MM.1S (cell line): Measurements from ENCODE around the gene GALNT6.

Experiments used
- DNase-seq: peaks from one replicate; pipeline ENCODE4 v3.0.0-alpha.2; 2015
- H2AFZ ChIP-seq: fragments of 300-600 bp; sonication (generic); 2 replicates; pipeline ENCODE4 v1.6.0; 2016; ENCODE audit warnings: antibody characterized with exemption, low read length
- H3F3A ChIP-seq: fragments of 300-600 bp; sonication (generic); 2 replicates; pipeline ENCODE4 v1.6.1; 2016; ENCODE audit warnings: mild to moderate bottlenecking, antibody characterized with exemption, low read length, moderate library complexity, mixed read lengths; ENCODE audit not compliant: insufficient read depth
- H3K27ac ChIP-seq: fragments of 300-600 bp; sonication (generic); 2 replicates; pipeline ENCODE4 v1.5.1; 2016; ENCODE audit warnings: mild to moderate bottlenecking, low read length
- H3K27me3 ChIP-seq: fragments of 300-600 bp; sonication (generic); replicated peaks from 2 replicates; pipeline ENCODE4 v1.6.0; 2016; ENCODE audit warnings: low read length; ENCODE audit not compliant: insufficient read depth
- H3K36me3 ChIP-seq: fragments of 300-600 bp; sonication (generic); replicated peaks from 2 replicates; pipeline ENCODE4 v1.6.1; 2016; ENCODE audit warnings: mild to moderate bottlenecking, low read length, mixed read lengths; ENCODE audit not compliant: insufficient read depth
- H3K4me1 ChIP-seq: fragments of 300-600 bp; sonication (generic); 2 replicates; pipeline ENCODE4 v1.6.1; 2016; ENCODE audit warnings: low read length, mixed read lengths
- H3K4me2 ChIP-seq: fragments of 300-600 bp; sonication (generic); 2 replicates; pipeline ENCODE4 v1.6.0; 2016; ENCODE audit warnings: low read depth, low read length
- H3K4me3 ChIP-seq: fragments of 300-600 bp; sonication (generic); 2 replicates; pipeline ENCODE4 v1.5.1; 2016; ENCODE audit warnings: low read length, mixed read lengths
- H3K79me2 ChIP-seq: fragments of 300-600 bp; sonication (generic); 2 replicates; pipeline ENCODE4 v1.6.1; 2016; ENCODE audit warnings: mixed run types, low read length, mixed read lengths
- H3K9ac ChIP-seq: fragments of 300-600 bp; sonication (generic); 2 replicates; pipeline ENCODE4 v1.6.1; 2016; ENCODE audit warnings: low read length, mixed read lengths
- H3K9me2 ChIP-seq: fragments of 300-600 bp; sonication (generic); replicated peaks from 2 replicates; pipeline ENCODE4 v1.6.1; 2016; ENCODE audit warnings: mild to moderate bottlenecking, low read length, mixed read lengths; ENCODE audit not compliant: insufficient read depth
- H3K9me3 ChIP-seq: fragments of 300-600 bp; sonication (generic); replicated peaks from 2 replicates; pipeline ENCODE4 v1.6.1; 2016; ENCODE audit warnings: mild to moderate bottlenecking, low read length, mixed read lengths; ENCODE audit not compliant: insufficient read depth
- H4K20me1 ChIP-seq: fragments of 300-600 bp; sonication (generic); 2 replicates; pipeline ENCODE4 v1.6.1; 2016; ENCODE audit warnings: mild to moderate bottlenecking, low read length, moderate library complexity, mixed read lengths; ENCODE audit not compliant: insufficient read depth
- EZH2 ChIP-seq: fragments of 300-600 bp; sonication (generic); optimal IDR thresholded peaks from 2 replicates; pipeline ENCODE3; 2017; ENCODE audit warnings: low read depth, mild to moderate bottlenecking, antibody characterized with exemption, low read length, mixed read lengths
- EZH2phosphoT487 ChIP-seq: fragments of 300-600 bp; sonication (generic); IDR thresholded peaks from 2 replicates; pipeline ENCODE4 v1.6.1; 2018; ENCODE audit warnings: antibody characterized with exemption, low read length
- TF ChIP-seq, protein P1 (sequence below): fragments of 300-600 bp; sonication (generic); IDR thresholded peaks from 2 replicates; pipeline ENCODE4 v1.5.1; 2016; ENCODE audit warnings: antibody characterized with exemption, low read length, mixed read lengths

GALNT6 gene

DNA sequence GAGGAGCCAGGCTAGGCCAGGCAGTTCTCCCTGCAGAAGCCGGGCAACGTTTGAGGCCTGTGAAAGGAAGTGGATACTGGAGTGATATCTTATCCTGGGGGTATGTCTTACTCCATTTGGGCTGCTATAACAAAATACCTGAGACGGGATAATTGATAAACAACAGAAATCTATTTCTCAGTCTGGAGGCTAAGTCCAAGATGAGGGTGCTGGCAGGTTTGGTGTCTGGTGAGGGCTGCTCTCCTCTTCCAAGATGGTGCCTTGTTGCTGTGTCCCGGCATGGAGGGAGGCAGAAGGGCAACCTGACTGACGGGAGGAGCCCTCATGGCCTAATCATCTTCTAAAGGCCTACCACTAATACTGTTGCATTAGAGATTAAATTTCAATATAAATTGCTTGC is 15.7 kb upstream of the GALNT6 start:
- H3K27me3 ChIP-seq = no peaks in the 10 kb centered on the region
- H4K20me1 ChIP-seq = no peaks in the 10 kb centered on the region
- H3K4me1 ChIP-seq = no peaks in the 10 kb centered on the region
- H3F3A ChIP-seq = no peaks in the 10 kb centered on the region
- H3K4me2 ChIP-seq = no peak overlapping the region
- DNase-seq = no peak
- H3K9ac ChIP-seq = no peak overlapping the region
- H3K27ac ChIP-seq = no peak overlapping the region
- no peak overlapping the region for H2AFZ ChIP-seq
- TF ChIP-seq EZH2phosphoT487 = no peak
- TF ChIP-seq, protein P1, sequence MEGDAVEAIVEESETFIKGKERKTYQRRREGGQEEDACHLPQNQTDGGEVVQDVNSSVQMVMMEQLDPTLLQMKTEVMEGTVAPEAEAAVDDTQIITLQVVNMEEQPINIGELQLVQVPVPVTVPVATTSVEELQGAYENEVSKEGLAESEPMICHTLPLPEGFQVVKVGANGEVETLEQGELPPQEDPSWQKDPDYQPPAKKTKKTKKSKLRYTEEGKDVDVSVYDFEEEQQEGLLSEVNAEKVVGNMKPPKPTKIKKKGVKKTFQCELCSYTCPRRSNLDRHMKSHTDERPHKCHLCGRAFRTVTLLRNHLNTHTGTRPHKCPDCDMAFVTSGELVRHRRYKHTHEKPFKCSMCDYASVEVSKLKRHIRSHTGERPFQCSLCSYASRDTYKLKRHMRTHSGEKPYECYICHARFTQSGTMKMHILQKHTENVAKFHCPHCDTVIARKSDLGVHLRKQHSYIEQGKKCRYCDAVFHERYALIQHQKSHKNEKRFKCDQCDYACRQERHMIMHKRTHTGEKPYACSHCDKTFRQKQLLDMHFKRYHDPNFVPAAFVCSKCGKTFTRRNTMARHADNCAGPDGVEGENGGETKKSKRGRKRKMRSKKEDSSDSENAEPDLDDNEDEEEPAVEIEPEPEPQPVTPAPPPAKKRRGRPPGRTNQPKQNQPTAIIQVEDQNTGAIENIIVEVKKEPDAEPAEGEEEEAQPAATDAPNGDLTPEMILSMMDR = no peak
- TF ChIP-seq EZH2 = no peak
- no peak overlapping the region for H3K4me3 ChIP-seq
- H3K79me2 ChIP-seq = no peaks in the 10 kb centered on the region
- no peaks in the 10 kb centered on the region for H3K9me3 ChIP-seq
- H3K9me2 ChIP-seq = no peaks in the 10 kb centered on the region
- no peaks in the 10 kb centered on the region for H3K36me3 ChIP-seq

DNA sequence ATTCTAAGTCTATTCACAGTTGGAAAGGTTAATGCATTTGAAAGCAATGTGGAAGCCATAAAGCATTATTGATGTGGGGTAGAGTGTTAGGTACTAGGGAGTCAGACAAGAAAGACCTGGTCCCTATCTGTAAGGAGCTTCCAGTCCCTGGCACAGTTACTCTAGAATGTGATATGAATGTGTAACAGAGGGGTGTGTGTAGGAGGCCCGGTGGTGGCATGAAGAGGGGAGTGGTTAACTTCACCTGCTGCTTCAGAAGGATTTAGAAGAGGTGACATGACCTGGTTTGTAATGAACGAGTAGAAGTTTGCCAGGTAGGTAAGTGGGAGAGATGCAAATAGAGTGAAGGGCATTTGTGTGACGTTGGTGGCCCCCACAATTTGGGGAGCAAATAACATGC is 15.1 kb upstream of the GALNT6 start:
- no peaks in the 10 kb centered on the region for H3F3A ChIP-seq
- H3K27ac ChIP-seq = no peak overlapping the region
- no peak overlapping the region for H3K9ac ChIP-seq
- DNase-seq = no peak
- no peaks in the 10 kb centered on the region for H3K9me2 ChIP-seq
- H3K27me3 ChIP-seq = no peaks in the 10 kb centered on the region
- no peaks in the 10 kb centered on the region for H3K9me3 ChIP-seq
- no peak overlapping the region for H2AFZ ChIP-seq
- TF ChIP-seq, protein P1 = no peak
- no peak for TF ChIP-seq EZH2phosphoT487
- TF ChIP-seq EZH2 = no peak
- H3K79me2 ChIP-seq = no peaks in the 10 kb centered on the region
- H3K4me1 ChIP-seq = no peaks in the 10 kb centered on the region
- H3K4me3 ChIP-seq = no peak overlapping the region
- H3K4me2 ChIP-seq = no peak overlapping the region
- no peaks in the 10 kb centered on the region for H3K36me3 ChIP-seq
- no peaks in the 10 kb centered on the region for H4K20me1 ChIP-seq

DNA sequence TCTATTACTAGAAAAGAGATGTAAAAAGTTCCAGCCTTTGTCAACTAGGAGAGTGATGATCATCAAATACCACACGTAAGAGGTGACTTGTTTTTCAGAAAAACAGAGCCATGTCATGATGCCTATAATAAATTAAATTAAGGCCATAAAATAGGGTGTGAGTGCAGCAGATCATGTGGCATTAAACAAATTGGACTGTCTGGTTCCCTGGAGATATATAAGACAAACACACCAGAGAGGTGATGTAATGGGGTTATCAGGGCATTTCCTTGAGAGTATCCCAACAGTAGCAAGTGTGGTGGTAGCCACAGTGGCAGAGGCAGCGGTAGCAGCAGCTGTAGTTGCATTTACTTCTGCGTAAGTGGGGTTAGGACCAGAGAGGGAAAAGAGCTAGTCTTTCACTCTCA is 14.6 kb upstream of the GALNT6 start:
- no peak overlapping the region for H2AFZ ChIP-seq
- no peak overlapping the region for H3K9ac ChIP-seq
- TF ChIP-seq EZH2 (no peak), EZH2phosphoT487 (no peak)
- TF ChIP-seq, protein P1 = no peak
- no peak overlapping the region for H3K4me3 ChIP-seq
- H3K9me2 ChIP-seq = no peaks in the 10 kb centered on the region
- H3K27me3 ChIP-seq = no peaks in the 10 kb centered on the region
- no peaks in the 10 kb centered on the region for H4K20me1 ChIP-seq
- H3K36me3 ChIP-seq = no peaks in the 10 kb centered on the region
- DNase-seq = no peak
- H3K4me1 ChIP-seq = no peaks in the 10 kb centered on the region
- no peaks in the 10 kb centered on the region for H3K9me3 ChIP-seq
- H3F3A ChIP-seq = no peaks in the 10 kb centered on the region
- H3K4me2 ChIP-seq = no peak overlapping the region
- H3K79me2 ChIP-seq = no peaks in the 10 kb centered on the region
- no peak overlapping the region for H3K27ac ChIP-seq
